Measurements from ENCODE around the gene CDCP1.

DNA sequence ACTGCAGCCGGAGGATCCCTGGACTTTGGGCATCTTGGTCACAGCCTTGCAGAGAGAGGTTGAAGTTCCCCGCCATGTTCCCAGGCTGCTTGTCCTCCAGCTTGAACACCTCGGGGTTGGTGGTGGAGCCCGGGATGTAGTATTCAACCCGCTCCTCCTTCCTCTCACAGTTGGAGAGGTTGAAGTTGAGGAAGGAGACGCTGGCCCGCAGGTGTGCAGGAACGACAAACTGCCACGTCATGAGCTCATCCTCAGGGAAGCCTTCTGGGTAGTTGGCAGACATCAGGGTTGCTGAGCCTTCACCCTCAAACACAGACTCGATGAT is 35.7 kb downstream of the CDCP1 start:
- no peak for TF ChIP-seq POLR2A (IDR thresholded peaks at IDR 0.05)
- TF ChIP-seq, protein P1, sequence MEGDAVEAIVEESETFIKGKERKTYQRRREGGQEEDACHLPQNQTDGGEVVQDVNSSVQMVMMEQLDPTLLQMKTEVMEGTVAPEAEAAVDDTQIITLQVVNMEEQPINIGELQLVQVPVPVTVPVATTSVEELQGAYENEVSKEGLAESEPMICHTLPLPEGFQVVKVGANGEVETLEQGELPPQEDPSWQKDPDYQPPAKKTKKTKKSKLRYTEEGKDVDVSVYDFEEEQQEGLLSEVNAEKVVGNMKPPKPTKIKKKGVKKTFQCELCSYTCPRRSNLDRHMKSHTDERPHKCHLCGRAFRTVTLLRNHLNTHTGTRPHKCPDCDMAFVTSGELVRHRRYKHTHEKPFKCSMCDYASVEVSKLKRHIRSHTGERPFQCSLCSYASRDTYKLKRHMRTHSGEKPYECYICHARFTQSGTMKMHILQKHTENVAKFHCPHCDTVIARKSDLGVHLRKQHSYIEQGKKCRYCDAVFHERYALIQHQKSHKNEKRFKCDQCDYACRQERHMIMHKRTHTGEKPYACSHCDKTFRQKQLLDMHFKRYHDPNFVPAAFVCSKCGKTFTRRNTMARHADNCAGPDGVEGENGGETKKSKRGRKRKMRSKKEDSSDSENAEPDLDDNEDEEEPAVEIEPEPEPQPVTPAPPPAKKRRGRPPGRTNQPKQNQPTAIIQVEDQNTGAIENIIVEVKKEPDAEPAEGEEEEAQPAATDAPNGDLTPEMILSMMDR (IDR thresholded peaks at IDR 0.05) = no peak
